Measurements from ENCODE around the gene PJA2.

Gene PJA2

GRCh38 chr5:109307951-109308350, 101.8 kb downstream of the PJA2 start:
- TF ChIP-seq, protein P1, sequence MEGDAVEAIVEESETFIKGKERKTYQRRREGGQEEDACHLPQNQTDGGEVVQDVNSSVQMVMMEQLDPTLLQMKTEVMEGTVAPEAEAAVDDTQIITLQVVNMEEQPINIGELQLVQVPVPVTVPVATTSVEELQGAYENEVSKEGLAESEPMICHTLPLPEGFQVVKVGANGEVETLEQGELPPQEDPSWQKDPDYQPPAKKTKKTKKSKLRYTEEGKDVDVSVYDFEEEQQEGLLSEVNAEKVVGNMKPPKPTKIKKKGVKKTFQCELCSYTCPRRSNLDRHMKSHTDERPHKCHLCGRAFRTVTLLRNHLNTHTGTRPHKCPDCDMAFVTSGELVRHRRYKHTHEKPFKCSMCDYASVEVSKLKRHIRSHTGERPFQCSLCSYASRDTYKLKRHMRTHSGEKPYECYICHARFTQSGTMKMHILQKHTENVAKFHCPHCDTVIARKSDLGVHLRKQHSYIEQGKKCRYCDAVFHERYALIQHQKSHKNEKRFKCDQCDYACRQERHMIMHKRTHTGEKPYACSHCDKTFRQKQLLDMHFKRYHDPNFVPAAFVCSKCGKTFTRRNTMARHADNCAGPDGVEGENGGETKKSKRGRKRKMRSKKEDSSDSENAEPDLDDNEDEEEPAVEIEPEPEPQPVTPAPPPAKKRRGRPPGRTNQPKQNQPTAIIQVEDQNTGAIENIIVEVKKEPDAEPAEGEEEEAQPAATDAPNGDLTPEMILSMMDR (IDR thresholded peaks at IDR 0.05; ENCODE audit: poor library complexity, severe bottlenecking): no peak

DNA sequence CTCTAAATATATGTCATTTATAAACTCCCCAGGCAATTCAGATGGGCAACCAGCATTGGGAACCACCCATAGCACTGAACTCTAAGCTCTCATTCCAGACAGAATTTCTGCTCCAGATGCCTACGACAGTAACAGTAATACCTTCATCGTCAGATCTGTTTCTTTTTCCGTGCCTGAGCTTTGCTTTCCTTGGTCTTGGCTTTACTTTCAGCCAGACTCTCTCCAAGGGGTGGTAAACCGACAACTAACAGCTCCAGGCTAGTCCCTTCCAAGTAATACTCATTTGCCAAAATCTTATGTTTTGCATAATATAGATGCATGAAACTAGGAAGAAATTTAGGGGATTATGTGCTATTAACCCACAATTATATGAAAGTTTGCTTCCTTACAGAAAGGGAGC, 102.3 kb downstream of the PJA2 start:
- Histone ChIP-seq H3K36me3 (ENCODE audit: low read depth) (no peaks in the 10 kb centered on the region), H3K9me3 (ENCODE audit: severe bottlenecking) (no peaks in the 10 kb centered on the region), H3K27me3 (ENCODE audit: insufficient read depth, poor library complexity, severe bottlenecking) (no peaks in the 10 kb centered on the region), H3K4me3 (ENCODE audit: severe bottlenecking) (no peak overlapping the region), H3K27ac (ENCODE audit: poor library complexity, severe bottlenecking) (no peak overlapping the region), H3K4me1 (ENCODE audit: insufficient read depth, poor library complexity, severe bottlenecking) (no peaks in the 10 kb centered on the region)
- TF ChIP-seq, protein P1 (IDR thresholded peaks at IDR 0.05; ENCODE audit: poor library complexity, severe bottlenecking): no peak
- DNase-seq (ENCODE audit: low spot score): no peak
- ATAC-seq (ENCODE audit: low read depth): no peak

More at GRCh38 chr5:109307951-109308350, 101.8 kb downstream of the PJA2 start:
- ATAC-seq (ENCODE audit: low read depth) (no peak), DNase-seq (ENCODE audit: low spot score) (no peak)
- no peak overlapping the region for H3K27ac ChIP-seq (ENCODE audit: poor library complexity, severe bottlenecking)
- H3K4me3 ChIP-seq (ENCODE audit: severe bottlenecking): no peak overlapping the region
- no peaks in the 10 kb centered on the region for H3K36me3 ChIP-seq (ENCODE audit: low read depth)
- H3K27me3 ChIP-seq (ENCODE audit: insufficient read depth, poor library complexity, severe bottlenecking): no peaks in the 10 kb centered on the region
- H3K9me3 ChIP-seq (ENCODE audit: severe bottlenecking): no peaks in the 10 kb centered on the region
- no peaks in the 10 kb centered on the region for H3K4me1 ChIP-seq (ENCODE audit: insufficient read depth, poor library complexity, severe bottlenecking)

DNA sequence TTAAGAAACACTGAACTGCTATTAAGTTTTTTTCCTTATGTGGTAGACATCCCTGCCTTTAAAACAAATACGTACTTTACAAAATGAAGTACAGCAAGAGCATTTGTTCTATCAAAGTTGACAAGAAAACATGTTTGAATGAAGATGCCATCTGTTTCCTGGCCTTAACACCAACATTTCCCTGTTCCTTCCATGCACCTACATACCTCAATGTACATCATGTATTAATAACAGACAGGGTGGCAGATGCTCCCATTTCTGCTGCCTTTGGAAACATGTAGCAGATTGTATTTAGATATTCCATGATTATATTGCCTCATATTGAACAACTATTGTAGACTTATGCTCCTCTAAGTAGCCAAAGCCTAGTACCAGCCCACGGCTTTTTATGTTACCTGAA, 104.4 kb downstream of the PJA2 start:
- Histone ChIP-seq H3K27ac (ENCODE audit: poor library complexity, severe bottlenecking) (no peak overlapping the region), H3K4me1 (ENCODE audit: insufficient read depth, poor library complexity, severe bottlenecking) (no peaks in the 10 kb centered on the region), H3K4me3 (ENCODE audit: severe bottlenecking) (no peak overlapping the region), H3K27me3 (ENCODE audit: insufficient read depth, poor library complexity, severe bottlenecking) (no peaks in the 10 kb centered on the region), H3K36me3 (ENCODE audit: low read depth) (no peaks in the 10 kb centered on the region), H3K9me3 (ENCODE audit: severe bottlenecking) (no peaks in the 10 kb centered on the region)
- no peak for ATAC-seq (ENCODE audit: low read depth)
- TF ChIP-seq, protein P1 (IDR thresholded peaks at IDR 0.05; ENCODE audit: poor library complexity, severe bottlenecking): no peak
- no peak for DNase-seq (ENCODE audit: low spot score)

DNA sequence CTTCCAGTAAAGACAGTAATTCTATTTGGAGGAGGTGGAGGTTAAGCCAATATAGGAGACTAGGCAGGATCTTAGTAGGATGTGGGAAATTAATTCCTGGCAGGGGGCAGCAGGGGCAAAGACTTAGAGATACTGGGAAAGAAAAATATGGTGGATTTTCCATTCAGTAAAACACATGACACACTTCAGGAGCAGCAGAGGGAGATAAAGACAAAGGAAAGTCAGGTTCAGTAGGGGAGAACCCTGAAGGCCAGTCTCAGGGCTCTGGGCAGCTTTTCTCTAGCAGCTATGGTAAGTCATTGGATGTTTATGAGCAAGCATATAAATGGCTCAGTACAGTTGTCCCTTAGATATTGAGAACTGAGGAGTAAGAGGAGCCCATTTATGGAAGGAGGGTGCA, 105.5 kb downstream of the PJA2 start:
- Histone ChIP-seq H3K27me3 (ENCODE audit: insufficient read depth, poor library complexity, severe bottlenecking) (no peaks in the 10 kb centered on the region), H3K4me3 (ENCODE audit: severe bottlenecking) (no peak overlapping the region), H3K4me1 (ENCODE audit: insufficient read depth, poor library complexity, severe bottlenecking) (no peaks in the 10 kb centered on the region), H3K36me3 (ENCODE audit: low read depth) (no peaks in the 10 kb centered on the region), H3K9me3 (ENCODE audit: severe bottlenecking) (no peaks in the 10 kb centered on the region), H3K27ac (ENCODE audit: poor library complexity, severe bottlenecking) (no peak overlapping the region)
- 0 out of 3 replicates have a peak, but pooled peaks have one; percentile 34 for ATAC-seq (ENCODE audit: low read depth)
- TF ChIP-seq, protein P1 (IDR thresholded peaks at IDR 0.05; ENCODE audit: poor library complexity, severe bottlenecking): peak; percentile 14
- DNase-seq (ENCODE audit: low spot score): no peak

DNA sequence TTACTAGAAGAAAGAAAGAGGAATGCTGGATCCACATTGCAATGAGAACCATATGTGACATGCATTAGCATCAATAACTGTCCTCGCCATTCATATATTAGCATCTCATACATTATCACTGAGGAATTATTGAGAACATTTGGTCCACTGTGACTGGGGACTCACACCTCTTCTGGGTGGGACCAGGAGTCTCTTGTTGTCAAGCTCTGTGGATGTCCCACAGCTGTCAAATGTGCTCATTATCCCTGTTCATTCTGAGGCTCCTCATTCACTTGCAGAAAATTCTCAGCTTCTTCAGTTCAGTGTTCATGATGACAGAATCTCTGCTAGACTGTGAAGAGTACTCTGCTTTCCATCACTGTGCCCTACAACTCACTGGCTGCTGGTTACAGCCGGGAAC, 109.4 kb downstream of the PJA2 start:
- ATAC-seq (ENCODE audit: low read depth): no peak
- Histone ChIP-seq H3K27me3 (ENCODE audit: insufficient read depth, poor library complexity, severe bottlenecking) (no peaks in the 10 kb centered on the region), H3K27ac (ENCODE audit: poor library complexity, severe bottlenecking) (no peak overlapping the region), H3K4me1 (ENCODE audit: insufficient read depth, poor library complexity, severe bottlenecking) (no peaks in the 10 kb centered on the region), H3K36me3 (ENCODE audit: low read depth) (no peaks in the 10 kb centered on the region), H3K9me3 (ENCODE audit: severe bottlenecking) (no peaks in the 10 kb centered on the region), H3K4me3 (ENCODE audit: severe bottlenecking) (no peak overlapping the region)
- TF ChIP-seq, protein P1 (IDR thresholded peaks at IDR 0.05; ENCODE audit: poor library complexity, severe bottlenecking): no peak
- no peak for DNase-seq (ENCODE audit: low spot score)

Data from RWPE2 (cell line).